GM10266 (cell line): ENCODE measurements around the gene MAP1LC3B2.

Experiments
- DNase-seq: peaks from one replicate; pipeline ENCODE4 v3.0.0; 2012; ENCODE audit errors: extremely low spot score
- TF ChIP-seq, protein P1 (sequence below): IDR thresholded peaks from 2 replicates; pipeline ENCODE4 v1.5.1; 2012; ENCODE audit warnings: mild to moderate bottlenecking, low read depth; ENCODE audit not compliant: control insufficient read depth, insufficient read depth; ENCODE audit errors: missing control alignments

Gene MAP1LC3B2

GRCh38 chr12:116588390-116589028, 29.3 kb downstream of the MAP1LC3B2 start:
- TF ChIP-seq, protein P1, sequence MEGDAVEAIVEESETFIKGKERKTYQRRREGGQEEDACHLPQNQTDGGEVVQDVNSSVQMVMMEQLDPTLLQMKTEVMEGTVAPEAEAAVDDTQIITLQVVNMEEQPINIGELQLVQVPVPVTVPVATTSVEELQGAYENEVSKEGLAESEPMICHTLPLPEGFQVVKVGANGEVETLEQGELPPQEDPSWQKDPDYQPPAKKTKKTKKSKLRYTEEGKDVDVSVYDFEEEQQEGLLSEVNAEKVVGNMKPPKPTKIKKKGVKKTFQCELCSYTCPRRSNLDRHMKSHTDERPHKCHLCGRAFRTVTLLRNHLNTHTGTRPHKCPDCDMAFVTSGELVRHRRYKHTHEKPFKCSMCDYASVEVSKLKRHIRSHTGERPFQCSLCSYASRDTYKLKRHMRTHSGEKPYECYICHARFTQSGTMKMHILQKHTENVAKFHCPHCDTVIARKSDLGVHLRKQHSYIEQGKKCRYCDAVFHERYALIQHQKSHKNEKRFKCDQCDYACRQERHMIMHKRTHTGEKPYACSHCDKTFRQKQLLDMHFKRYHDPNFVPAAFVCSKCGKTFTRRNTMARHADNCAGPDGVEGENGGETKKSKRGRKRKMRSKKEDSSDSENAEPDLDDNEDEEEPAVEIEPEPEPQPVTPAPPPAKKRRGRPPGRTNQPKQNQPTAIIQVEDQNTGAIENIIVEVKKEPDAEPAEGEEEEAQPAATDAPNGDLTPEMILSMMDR = no peak
- no peak for DNase-seq

- DNase-seq = no peak
- TF ChIP-seq, protein P1 = no peak
Observed at GRCh38 chr12:116589581-116589980, 30.4 kb downstream of the MAP1LC3B2 start.

- no peak for DNase-seq
- TF ChIP-seq, protein P1 = no peak
Observed at GRCh38 chr12:116590561-116590960, 31.4 kb downstream of the MAP1LC3B2 start.

DNA sequence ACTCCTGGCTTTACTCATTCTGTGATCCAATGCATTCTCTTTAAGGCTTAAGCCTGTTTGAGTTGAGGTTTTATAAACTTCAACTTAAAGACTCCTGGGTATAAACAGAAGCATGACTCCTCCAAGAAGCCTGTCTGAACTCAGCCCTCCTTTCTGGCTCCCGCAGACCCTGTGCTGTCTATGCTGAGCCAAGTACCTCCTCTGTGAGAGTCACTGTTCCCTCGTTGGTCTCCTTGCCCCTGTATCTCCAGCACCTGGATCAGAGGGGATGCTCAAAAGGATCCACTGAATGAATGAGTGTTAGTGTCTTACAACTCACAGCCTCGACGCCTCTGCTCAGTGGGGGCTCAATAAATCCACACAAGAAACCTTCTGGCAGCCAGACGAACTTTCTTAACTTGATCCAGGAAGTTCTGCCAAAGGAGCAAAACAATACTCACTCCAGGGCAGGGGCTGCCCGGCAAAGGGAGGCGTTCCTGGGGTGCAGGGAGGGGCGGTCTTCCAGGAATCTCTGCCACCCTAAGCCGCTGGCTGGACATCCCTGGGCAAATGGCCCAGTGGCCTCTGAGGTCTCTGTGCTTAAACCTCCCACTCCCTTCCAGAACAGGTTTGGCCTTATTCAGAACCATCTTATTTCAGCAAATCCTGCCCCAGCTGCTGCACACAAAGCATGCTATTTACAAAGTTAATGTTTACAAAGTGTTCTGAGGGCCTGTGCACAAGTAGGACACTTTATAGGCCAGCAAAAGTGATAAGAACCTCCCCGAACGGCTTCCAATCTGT, 32.9 kb downstream of the MAP1LC3B2 start:
- DNase-seq = no peak
- TF ChIP-seq, protein P1 = no peak

DNA sequence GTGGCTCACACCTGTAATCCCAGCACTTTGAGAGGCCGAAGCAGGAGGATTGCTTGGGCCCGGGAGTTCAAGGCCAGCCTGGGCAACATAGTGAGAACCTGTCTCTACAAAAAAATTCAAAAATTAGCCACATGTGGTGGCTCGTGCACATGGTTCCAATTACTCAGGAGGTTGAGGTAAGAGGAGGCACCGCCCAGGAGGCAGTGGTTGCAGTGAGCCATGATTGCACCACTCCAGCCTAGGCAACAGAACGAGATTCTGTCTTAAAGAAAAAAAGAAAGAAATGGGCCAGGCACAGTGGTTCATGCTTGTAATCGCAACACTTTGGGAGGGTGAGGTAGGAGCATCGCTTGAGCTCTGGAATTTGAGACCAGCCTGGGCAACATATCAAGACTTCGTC, 33.5 kb downstream of the MAP1LC3B2 start:
- DNase-seq = no peak
- TF ChIP-seq, protein P1 = no peak

GRCh38 chr12:116594325-116595038, 35.3 kb downstream of the MAP1LC3B2 start:
- DNase-seq = peak; percentile 40
- TF ChIP-seq, protein P1 = no peak

GRCh38 chr12:116595186-116595585, 36.0 kb downstream of the MAP1LC3B2 start:
- DNase-seq = no peak
- TF ChIP-seq, protein P1 = no peak
